Measurements from ENCODE around the gene TMEM60. TPM values are rescaled to one million over a fixed set of nuclear protein-coding genes. Genes with fewer than 3 reads are reported as not detected.
"Not testable (repeated sequence)": the region's sequence is repeated elsewhere in the genome, so short reads cannot be mapped to it uniquely, and the experiment has no call there.

The TMEM60 gene
- total RNA-seq, 1 donor from 2014 or later: 13.4 TPM

- DNase-seq (ENCODE audit: low spot score): no peak
These were observed 14.1 kb upstream of the TMEM60 start for GRCh38 chr7:77812290-77812685.

DNA sequence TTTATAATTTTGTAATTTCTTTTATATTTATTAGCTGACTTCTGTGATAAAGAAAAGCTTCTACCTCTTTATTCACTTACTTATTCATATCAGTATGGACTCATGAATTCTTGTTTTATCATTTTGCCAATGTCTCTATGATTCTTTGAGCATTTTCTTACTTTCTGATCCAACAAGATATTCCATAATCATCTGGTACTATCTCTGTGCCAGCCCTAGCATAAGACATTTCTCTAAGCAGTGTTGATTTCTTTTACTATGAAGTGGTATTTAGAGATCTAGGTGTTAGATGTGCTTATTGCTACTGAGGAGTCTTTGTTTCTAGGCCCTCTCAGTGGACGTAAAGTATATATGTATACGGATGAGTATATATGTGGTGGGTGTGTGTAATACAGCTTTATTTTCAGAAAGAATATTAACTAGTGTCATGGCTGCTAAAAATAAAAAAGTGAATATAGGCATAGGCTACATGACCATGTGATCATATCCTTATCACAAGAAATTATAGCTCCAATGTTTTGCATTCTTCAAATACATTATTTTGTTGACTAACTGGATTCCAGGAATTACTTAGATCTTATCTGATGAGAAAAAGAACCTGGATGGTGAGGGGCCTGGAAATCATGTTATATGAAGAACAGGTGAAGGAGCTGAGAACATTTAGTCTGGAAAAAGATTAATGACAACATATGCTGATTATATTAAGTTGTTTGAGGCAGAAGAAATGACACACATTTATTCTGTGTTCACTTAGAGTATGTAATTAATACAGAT lies 13.5 kb upstream of the TMEM60 start:
- no peak for DNase-seq (ENCODE audit: low spot score)

DNA sequence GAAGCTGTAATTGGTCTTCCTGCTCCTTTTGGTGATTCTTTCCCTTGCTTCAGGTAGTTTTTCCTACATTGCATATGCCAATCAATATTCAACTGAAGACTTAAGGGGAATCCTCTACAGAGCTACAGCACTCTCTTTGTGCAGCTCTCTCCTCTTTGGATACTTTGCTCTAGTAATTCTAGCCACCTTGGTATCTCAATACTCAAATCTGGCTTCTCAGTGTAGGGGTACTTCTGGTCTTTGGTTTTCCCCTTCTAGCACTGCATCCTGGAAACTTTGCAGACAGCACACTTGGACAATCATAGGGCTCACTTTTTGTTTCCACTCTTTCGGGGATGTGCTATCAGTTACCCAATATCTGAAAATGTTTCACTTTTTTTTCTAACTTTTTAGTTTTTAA lies 10.3 kb upstream of the TMEM60 start:
- DNase-seq (ENCODE audit: low spot score): no peak

DNA sequence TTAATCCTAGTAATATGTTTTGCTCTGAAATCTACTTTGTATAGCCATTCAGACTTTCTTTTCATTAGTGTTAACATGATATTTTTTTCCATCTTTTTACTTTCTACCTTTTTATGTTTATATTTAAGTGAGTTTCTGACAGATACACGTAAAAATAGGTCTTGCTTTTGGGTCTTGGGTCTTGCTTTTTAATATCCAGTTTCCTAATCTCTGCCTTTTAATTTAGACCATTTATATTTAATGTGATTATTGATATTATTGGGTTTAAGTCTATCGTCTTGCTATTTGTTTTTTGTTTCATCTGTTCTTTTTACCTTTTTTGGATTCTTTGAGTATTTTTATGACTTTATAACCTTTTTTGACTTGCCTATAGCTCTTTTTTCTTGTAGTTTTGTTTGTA lies 8.2 kb upstream of the TMEM60 start:
- no peak for DNase-seq (ENCODE audit: low spot score)

GRCh38 chr7:77802557-77803405 lies 4.5 kb upstream of the TMEM60 start:
- no peak for DNase-seq (ENCODE audit: low spot score)

GRCh38 chr7:77800730-77801129 lies 2.5 kb upstream of the TMEM60 start:
- no peak for DNase-seq (ENCODE audit: low spot score)

- DNase-seq (ENCODE audit: low spot score): no peak
These were observed 1.9 kb upstream of the TMEM60 start for GRCh38 chr7:77800158-77800557.

DNA sequence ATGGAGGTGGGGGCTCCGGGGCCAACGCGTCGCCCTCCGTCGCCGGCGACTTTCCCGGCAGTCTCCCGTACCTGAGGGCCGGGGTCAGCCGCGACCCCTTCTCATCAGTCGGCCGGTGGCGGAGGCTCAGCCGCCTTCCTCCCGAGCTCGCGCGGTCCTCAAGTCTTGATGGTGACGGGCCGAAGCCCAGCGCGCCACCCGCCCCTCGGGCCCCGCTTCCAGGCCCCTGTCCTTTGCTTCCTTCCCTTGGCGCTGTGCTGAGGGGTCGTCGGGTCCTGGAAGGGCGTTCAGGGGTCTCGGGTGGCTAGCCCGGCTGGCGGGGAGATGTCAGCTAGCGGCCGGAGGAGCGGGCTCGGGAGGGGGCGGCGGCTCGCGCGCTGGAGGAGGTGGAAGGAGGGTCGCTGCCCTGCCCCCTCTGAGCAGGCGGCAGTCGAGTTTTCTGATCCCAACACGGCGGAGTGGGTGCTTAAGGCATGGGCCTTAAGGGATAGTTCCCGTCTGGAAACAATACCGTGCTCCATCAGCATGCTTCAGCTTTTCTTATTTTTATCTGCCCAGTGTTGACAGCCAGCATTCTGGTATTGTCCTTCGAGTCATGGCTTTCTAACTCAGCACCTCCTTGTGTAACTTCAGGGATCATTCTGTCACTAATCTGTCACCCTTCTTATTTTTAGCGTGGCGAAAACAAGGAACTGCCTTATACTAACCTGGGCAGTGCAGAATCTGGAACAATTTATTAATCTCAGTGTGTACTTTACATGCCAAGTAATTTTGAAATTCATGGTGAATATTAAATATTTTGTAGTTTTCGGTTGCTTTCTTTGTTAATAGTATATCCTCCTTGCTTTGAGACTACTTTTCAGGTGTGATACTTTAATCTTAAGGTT lies 1.1 kb upstream of the TMEM60 start:
- no peak for DNase-seq (ENCODE audit: low spot score)

DNA sequence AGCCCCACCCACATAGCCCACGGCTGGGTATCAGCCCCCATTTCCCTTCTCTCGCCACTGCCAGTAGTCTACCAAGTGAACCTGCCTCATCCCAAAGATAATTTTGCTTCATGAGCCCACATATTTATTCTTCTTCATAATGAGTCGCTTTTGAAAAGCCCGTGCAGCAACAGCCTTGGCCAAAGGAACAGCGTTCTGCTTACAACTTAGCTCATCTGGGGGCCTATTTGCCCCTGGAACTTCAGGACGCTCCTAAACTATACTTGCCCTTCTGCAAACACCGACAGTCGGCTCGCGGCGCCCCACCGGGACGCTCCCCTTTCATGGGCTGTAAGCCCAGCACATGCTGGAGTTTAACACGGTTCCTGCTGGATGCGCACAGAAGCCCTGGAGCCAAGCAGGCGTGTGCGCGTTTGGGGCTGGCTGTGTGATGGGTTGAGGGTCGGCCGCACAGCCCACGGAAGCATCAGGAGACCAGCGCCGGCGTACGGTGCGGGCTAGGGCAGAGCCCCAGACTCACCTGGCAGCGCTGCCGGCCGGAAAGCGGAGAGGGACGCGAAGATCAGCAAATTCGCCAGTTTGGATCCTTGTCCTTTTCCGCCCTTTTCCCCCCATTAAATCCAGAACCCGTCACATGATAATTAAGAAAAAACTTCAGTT lies 370 bp downstream of the TMEM60 start:
- DNase-seq (ENCODE audit: low spot score): no peak

GRCh38 chr7:77796960-77797359 lies 1.3 kb downstream of the TMEM60 start:
- DNase-seq (ENCODE audit: low spot score): no peak

- DNase-seq (ENCODE audit: low spot score): no peak
These were observed 2.1 kb downstream of the TMEM60 start for GRCh38 chr7:77796109-77796508.

DNA sequence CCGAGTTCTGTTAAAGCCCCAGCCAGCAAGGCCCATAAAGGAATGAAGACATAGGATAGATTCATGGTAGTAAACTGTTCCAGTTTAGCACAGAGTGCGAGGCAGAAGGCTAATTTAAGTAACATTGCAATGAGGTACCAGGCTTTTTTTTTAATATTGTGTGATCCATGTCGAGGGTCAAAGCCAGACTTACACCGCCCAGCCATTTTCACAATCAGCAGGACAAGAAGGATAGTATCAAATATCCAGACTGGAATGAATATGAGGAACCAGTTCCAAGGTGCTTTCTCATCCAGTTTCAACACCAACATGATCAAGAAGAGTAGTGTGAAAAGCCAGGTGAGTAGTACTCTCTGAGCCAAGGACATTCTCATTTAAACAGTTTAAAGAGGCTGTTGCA lies 4.2 kb downstream of the TMEM60 start:
- no peak for DNase-seq (ENCODE audit: low spot score)

- no peak for DNase-seq (ENCODE audit: low spot score)
These were observed 6.3 kb downstream of the TMEM60 start for GRCh38 chr7:77791956-77792355.

- no peak for DNase-seq (ENCODE audit: low spot score)
These were observed 6.9 kb downstream of the TMEM60 start for GRCh38 chr7:77791336-77791735.

- DNase-seq (ENCODE audit: low spot score): no peak
These were observed 9.8 kb downstream of the TMEM60 start for GRCh38 chr7:77788327-77788902.

DNA sequence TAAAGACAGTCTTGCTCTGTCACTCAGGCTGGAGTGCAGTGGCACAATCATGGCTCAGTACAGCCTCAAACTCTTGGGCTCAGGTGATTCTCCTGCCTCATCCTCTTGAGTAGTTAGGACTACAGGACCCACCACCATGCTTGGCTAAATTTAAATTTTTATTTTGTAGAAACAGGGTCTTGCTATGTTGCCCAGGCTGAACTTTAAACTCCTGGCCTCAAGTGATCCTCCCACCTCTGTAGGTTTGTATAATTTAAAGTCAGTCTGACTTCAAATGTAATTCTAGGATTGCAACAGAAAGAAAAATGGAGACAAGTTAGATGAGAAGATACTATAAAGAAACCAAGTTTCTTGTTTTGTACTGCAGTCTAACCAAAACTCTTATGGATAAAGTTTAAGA lies 11.5 kb downstream of the TMEM60 start:
- no peak for DNase-seq (ENCODE audit: low spot score)

GRCh38 chr7:77786018-77786417 lies 12.2 kb downstream of the TMEM60 start:
- DNase-seq (ENCODE audit: low spot score): no peak

DNA sequence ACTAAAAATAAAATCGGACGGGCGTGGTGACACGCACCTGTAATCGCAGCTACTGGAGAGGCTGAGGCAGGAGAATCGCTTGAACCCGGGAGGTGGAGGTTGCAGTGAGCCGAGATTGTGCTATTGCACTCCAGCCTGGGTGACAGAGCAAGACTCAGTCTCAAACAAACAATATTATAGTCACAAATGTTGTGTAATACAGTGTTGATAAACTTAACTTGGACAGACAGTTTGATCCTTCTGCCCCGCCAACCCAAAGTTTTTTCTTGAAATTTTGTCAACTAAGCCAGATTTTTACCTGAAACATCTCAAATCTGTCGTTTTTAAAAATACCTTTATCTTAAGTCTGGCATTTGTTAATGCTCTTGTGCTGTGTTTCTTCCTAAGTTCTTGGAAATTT lies 13.8 kb downstream of the TMEM60 start:
- not testable (repeated sequence) for DNase-seq (ENCODE audit: low spot score)

DNA sequence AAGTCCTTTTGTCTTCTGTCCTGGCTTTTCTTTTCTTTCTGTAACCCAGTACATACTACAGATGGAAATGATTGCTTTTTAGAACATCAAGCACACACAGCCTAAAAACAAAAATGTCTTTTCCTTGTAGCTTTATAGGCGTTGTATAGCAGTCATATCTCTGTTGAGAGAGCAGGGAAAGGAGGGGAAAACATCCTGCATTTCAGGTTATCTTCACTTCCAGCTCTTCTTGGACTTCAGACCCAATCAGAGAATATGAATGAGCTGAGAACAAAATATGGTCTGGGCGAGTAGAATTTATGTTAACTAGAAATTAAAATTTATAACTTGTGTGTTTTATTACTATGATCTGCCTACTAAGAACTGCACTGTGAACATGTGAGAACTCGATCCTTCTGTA lies 14.7 kb downstream of the TMEM60 start:
- DNase-seq (ENCODE audit: low spot score): no peak

DNA sequence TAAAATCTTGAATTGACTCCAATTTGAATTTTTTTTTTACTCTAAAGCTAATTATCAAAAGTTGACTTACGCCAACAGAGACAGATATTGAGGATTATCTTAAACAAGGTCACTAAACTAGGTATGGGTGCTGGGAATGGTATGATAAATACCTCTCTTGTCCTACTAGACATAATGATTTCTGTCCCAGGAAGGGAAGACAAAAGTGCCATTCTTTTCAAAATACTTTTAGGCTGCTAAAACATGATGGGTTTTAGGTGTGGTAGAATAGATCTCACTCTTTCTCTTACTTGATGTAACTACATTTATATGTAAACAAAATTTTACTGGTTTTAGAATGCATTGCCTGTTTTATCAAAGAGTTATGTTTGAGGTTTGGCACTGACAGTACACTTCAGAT lies 15.1 kb downstream of the TMEM60 start:
- DNase-seq (ENCODE audit: low spot score): no peak

GRCh38 chr7:77782383-77782782 lies 15.9 kb downstream of the TMEM60 start:
- no peak for DNase-seq (ENCODE audit: low spot score)

Data from mesenteric fat pad (tissue), 1 donor.